SK-N-MC (cell line): Measurements from ENCODE around the gene RAP1GAP.
"Not testable (repeated sequence)": the region's sequence is repeated elsewhere in the genome, so short reads cannot be mapped to it uniquely, and the experiment has no call there.

ENCODE experiments used
- EZH2 ChIP-seq: fragments of 200-600 bp; sonication (generic); IDR thresholded peaks from one replicate; pipeline ENCODE4 v1.6.1; 2017; ENCODE audit warnings: antibody characterized with exemption
- FOXP2 ChIP-seq: optimal IDR thresholded peaks from 2 replicates; pipeline ENCODE3; 2011; ENCODE audit warnings: mild to moderate bottlenecking, moderate library complexity; ENCODE audit not compliant: insufficient read depth; ENCODE audit errors: extremely low read length, control extremely low read depth
- POLR2AphosphoS5 ChIP-seq: IDR thresholded peaks from 2 replicates; pipeline ENCODE4 v1.6.1; 2012; ENCODE audit warnings: mild to moderate bottlenecking, low read depth, low read length, borderline replicate concordance

GRCh38 chr1:21631590-21631943 is 37.6 kb downstream of the RAP1GAP start:
- not testable (repeated sequence) for TF ChIP-seq EZH2, POLR2AphosphoS5, FOXP2
